ENCODE results near the gene CYP2U1.
A peak's percentile ranks its signal among the peaks of the same experiment; 100 is the strongest.

Gene CYP2U1

DNA sequence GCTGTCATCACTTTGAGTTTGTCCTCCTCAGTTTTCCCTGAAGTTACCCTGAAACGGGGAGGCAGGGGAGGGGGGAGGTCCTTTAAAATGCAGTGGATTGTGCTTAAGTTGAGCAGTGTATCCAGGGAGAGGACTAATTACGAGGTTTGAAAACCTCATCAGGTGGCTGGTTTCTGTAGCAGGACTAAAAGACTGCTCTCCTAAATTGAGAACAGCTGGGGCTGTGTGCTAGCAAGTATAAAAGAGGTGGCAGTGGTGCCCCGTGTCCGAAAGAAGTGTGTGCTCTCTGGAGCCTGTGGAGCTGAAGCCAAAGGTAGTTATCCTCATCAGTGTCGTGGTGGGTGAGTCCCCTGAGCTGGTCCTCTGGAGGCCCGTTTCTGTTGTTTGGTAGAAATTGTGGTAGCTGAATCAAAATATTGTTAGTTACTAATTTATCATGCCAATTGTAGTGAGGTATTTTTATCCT is 37.2 kb upstream of the CYP2U1 start:
- H3K4me3 ChIP-seq (ENCODE audit: low read length), result no peak overlapping the region
- TF ChIP-seq, protein P1, sequence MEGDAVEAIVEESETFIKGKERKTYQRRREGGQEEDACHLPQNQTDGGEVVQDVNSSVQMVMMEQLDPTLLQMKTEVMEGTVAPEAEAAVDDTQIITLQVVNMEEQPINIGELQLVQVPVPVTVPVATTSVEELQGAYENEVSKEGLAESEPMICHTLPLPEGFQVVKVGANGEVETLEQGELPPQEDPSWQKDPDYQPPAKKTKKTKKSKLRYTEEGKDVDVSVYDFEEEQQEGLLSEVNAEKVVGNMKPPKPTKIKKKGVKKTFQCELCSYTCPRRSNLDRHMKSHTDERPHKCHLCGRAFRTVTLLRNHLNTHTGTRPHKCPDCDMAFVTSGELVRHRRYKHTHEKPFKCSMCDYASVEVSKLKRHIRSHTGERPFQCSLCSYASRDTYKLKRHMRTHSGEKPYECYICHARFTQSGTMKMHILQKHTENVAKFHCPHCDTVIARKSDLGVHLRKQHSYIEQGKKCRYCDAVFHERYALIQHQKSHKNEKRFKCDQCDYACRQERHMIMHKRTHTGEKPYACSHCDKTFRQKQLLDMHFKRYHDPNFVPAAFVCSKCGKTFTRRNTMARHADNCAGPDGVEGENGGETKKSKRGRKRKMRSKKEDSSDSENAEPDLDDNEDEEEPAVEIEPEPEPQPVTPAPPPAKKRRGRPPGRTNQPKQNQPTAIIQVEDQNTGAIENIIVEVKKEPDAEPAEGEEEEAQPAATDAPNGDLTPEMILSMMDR (conservative IDR thresholded peaks at IDR 0.05; ENCODE audit: low read depth, low read length), result no peak
- DNase-seq (ENCODE audit: low read depth), result no peak

DNA sequence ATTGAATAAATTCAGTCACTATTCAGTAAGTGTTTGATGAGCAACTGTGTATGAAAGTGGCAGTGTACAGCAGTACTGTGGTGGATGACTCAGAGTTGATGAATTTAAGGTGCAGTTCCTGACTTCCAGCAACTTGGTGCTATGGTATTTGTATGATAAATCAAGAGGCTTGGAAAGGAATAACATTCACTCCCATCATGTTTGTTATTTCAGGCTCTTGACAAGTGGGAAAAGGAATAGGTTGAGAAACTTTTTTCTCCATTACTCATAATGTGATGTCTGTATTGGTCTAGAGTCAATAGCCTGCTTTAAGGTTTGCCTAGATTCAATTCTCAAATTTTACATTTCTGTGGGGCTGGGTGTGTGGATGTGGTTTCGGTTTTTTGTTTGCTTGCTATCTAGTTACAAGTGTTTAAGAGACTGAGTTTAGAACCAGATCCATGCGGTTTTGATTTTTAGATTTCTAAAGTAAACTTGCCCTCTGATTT is 35.1 kb upstream of the CYP2U1 start:
- no peak overlapping the region for H3K4me3 ChIP-seq (ENCODE audit: low read length)
- peak; percentile 93 for DNase-seq (ENCODE audit: low read depth)
- TF ChIP-seq, protein P1 (conservative IDR thresholded peaks at IDR 0.05; ENCODE audit: low read depth, low read length), result no peak

DNA sequence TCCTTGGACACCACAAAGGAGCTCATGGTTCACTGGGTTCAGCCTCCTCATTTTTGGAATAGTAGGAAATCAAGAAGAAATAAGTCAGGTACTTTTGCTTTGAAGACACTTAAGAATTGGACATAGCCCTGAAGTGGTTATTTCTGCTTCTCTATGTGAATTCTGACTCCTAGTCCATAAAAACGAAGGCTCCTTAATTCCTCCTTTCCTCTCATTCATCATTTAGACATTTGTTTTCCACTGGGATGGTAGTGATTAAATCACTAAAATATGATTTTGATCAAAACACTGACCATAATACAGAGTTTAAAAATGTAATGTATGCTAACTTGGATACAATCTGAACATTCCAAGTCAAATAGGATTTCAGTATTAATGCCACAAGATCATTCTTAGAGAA is 34.7 kb upstream of the CYP2U1 start:
- H3K4me3 ChIP-seq (ENCODE audit: low read length), result no peak overlapping the region
- DNase-seq (ENCODE audit: low read depth), result no peak
- TF ChIP-seq, protein P1 (conservative IDR thresholded peaks at IDR 0.05; ENCODE audit: low read depth, low read length), result no peak

DNA sequence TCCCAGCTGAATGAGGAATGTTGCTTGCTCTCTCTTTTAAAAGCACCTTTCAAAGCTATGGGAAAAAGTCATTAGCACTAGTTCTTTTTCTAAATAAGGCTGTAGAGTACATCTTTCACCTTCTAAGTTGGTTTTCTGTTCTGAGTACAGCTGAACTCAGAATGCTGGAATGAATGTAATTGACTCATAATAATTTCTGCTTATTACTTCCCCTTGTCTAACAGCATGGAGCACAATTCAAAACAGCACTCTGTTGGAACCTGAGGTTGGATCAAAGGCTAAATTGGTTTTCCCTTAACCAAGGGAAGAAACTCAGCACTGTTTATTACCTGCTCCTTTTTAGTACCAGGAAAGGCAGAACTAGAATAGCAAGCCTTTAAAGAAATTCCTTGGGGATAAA is 33.5 kb upstream of the CYP2U1 start:
- no peak for DNase-seq (ENCODE audit: low read depth)
- no peak overlapping the region for H3K4me3 ChIP-seq (ENCODE audit: low read length)
- TF ChIP-seq, protein P1 (conservative IDR thresholded peaks at IDR 0.05; ENCODE audit: low read depth, low read length), result no peak

DNA sequence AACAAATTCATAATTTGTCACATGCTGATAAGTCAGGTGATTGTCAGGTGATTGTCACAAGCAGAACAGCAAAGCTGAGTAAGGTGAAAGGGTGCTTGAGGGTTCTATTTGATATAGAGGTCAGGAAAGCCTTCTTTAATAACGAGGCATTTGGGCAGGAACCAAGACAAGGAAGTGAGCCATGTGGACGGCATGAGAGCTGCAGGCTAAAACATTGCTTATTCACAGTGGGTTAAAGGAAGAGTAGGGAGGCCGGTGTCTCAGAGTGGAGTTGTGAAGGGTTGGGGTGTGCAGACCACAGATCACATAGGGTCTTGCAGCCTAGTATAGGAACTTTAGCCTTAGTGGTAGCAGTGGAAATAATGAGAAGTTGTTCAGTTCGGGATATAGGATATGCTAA is 31.3 kb upstream of the CYP2U1 start:
- TF ChIP-seq, protein P1 (conservative IDR thresholded peaks at IDR 0.05; ENCODE audit: low read depth, low read length), result no peak
- DNase-seq (ENCODE audit: low read depth), result no peak
- no peak overlapping the region for H3K4me3 ChIP-seq (ENCODE audit: low read length)

DNA sequence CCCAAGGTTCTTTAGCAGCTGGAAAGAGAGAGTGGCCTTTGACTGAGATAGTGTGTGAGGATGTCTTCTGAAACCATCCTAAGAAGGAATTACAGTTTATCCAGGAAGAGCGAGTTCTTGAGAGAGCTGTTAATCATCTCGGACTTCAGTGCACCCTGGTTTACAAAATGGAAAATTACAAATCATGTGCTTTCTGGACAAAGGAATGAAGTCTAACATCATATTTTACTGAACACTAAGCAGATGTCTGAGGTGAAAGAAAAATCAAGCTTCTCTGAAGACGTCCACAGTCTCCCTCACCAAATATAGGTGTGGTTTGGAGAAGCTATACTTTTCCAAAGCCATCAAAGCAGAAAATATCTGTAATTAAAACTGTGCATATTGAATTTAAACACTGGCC is 30.8 kb upstream of the CYP2U1 start:
- no peak overlapping the region for H3K4me3 ChIP-seq (ENCODE audit: low read length)
- no peak for DNase-seq (ENCODE audit: low read depth)
- TF ChIP-seq, protein P1 (conservative IDR thresholded peaks at IDR 0.05; ENCODE audit: low read depth, low read length), result no peak

DNA sequence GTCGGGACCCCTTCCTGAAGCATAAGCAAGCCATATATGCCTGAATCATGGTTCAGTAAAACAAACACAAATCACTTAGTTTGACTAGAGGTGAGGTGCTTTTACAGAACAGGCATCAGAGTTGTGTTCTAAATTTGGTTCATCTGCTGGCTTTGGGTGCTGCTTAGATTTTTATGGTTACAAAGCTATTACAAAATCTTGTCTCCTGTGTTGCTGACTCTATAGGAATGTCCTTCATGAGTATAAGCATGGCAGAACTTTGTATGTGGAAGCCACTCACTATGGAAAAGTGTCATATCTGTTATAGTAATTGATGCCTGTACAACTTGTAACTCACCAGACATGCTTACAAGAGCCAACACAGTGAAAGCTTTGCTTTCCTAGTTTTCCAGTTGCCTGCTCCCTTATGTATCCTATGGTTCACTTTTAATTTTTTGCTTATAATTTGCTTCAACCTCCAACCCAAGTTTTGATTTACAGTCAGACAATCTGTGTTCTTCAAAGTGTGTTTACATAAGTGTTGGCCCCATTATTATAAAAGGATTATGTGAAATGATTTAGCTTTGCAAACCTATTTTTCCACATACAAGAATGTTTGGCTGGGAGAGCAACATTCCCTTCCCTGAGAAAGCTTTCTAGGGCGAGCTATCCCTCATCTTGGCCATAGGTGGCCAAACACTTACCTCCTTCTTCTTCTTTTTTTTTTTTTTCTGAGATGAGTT is 30.0 kb upstream of the CYP2U1 start:
- H3K4me3 ChIP-seq (ENCODE audit: low read length), result no peak overlapping the region
- peak; percentile 4 for DNase-seq (ENCODE audit: low read depth)
- TF ChIP-seq, protein P1 (conservative IDR thresholded peaks at IDR 0.05; ENCODE audit: low read depth, low read length), result no peak
